ACC112 (cell line): ENCODE results near the gene TSFM.

Experiments used
- H2AFZ ChIP-seq: fragments of 200-600 bp; sonication (generic); one replicate; pipeline ENCODE4 v1.6.0; 2017; ENCODE audit warnings: antibody characterized with exemption, low read length; ENCODE audit not compliant: unreplicated experiment
- H3K27ac ChIP-seq: fragments of 200-600 bp; sonication (generic); 2 replicates; pipeline ENCODE4 v1.5.1; 2014; ENCODE audit warnings: low read depth, mild to moderate bottlenecking, antibody characterized with exemption, low read length, moderate library complexity
- H3K27me3 ChIP-seq: fragments of 200-600 bp; sonication (generic); 2 replicates; pipeline ENCODE4 v1.6.1; 2014; ENCODE audit warnings: mild to moderate bottlenecking, antibody characterized with exemption, low read length, moderate library complexity, mixed read lengths; ENCODE audit not compliant: insufficient read depth
- H3K36me3 ChIP-seq: fragments of 200-600 bp; sonication (generic); 2 replicates; pipeline ENCODE4 v1.6.1; 2016; ENCODE audit warnings: mild to moderate bottlenecking, antibody characterized with exemption, low read length, moderate library complexity, mixed read lengths; ENCODE audit not compliant: insufficient read depth
- H3K4me1 ChIP-seq: fragments of 200-600 bp; sonication (generic); one replicate; pipeline ENCODE4 v1.6.1; 2016; ENCODE audit warnings: low read length, mixed read lengths; ENCODE audit not compliant: insufficient read depth, unreplicated experiment, control insufficient read depth
- H3K4me3 ChIP-seq: fragments of 200-600 bp; sonication (generic); 2 replicates; pipeline ENCODE4 v1.5.1; 2014; ENCODE audit warnings: mild to moderate bottlenecking, low read depth, low read length
- H3K79me2 ChIP-seq: fragments of 200-600 bp; sonication (generic); one replicate; pipeline ENCODE4 v1.6.0; 2016; ENCODE audit warnings: low read length; ENCODE audit not compliant: control insufficient read depth, unreplicated experiment, insufficient read depth

TSFM gene

DNA sequence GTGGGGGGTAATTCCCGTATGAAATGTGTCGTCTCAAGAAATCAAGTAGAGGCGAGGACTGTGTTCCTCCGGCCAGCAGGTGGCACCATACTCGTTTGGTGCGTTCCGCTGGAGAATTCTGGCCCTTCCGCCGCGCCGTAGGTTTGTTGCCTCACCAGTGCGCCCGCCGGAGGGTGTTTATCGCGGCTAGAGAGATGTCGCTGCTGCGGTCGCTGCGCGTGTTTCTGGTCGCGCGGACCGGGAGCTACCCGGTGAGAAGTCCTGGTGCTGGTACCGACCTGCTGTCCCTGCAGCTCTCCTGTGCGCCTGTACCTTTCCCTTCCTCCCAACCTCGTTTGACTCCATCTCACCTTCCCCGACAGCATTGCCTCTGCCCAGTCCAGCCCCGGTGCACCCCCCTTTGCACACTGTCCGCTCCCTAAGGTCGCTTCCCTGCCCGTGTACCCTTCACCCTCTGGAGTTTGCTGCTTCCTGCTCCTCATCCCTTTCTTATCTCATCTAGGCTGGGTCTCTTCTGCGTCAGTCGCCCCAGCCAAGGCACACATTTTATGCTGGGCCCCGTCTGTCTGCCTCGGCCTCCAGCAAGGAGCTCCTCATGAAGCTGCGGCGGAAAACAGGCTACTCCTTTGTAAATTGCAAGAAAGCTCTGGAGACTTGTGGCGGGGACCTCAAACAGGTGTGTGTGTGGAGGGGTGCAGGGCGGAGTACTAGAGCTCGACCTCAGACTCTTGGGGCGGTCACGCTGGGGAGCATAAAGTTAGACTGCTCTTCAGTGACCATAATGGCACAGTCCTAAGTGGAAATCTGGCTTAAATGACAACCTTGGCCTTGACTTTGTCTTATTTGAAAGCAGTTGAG is at the start of gene TSFM:
Gene TSFM (plus strand): TSS at position 180 of the 858 bp plus-strand sequence. CDS start 15 bp downstream, at position 195.
- H3K4me3 ChIP-seq, result peak within 1 kb of the TSS; percentile 89
- H3K36me3 ChIP-seq, result peaks cover 20% of the 10 kb centered on the region
- H3K27ac ChIP-seq, result no peak within 1 kb of the TSS
- peak within 1 kb of the TSS; percentile 49 for H2AFZ ChIP-seq
- H3K79me2 ChIP-seq, result peaks cover 17% of the 10 kb centered on the region
- H3K4me1 ChIP-seq, result peaks cover 10% of the 10 kb centered on the region
- no peaks in the 10 kb centered on the region for H3K27me3 ChIP-seq

DNA sequence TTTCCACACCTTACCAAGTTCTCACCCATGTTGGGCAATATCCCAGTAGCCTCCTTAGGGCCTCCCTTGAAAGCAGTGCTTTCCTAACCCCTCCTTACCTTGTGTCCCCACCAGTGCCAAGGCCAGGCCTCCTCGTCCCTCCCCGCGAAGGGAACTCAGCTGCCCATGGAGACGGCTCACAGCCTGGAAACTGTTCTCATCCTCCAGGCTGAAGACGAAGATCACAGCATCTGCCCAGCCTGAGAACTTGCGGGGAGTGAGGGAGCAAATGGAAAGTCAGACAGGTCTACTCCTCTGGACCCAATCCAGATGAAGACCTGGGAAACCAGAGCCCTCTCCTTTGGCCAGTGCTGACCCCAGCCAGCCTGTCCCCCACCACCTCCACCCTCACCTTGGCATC is 48.7 kb upstream of the TSFM start:
- no peaks in the 10 kb centered on the region for H3K36me3 ChIP-seq
- no peaks in the 10 kb centered on the region for H3K79me2 ChIP-seq
- H3K4me1 ChIP-seq, result peaks cover 14% of the 10 kb centered on the region
- peaks cover 50% of the 10 kb centered on the region for H3K27me3 ChIP-seq
- H2AFZ ChIP-seq, result no peak overlapping the region
- no peak overlapping the region for H3K27ac ChIP-seq
- no peak overlapping the region for H3K4me3 ChIP-seq

DNA sequence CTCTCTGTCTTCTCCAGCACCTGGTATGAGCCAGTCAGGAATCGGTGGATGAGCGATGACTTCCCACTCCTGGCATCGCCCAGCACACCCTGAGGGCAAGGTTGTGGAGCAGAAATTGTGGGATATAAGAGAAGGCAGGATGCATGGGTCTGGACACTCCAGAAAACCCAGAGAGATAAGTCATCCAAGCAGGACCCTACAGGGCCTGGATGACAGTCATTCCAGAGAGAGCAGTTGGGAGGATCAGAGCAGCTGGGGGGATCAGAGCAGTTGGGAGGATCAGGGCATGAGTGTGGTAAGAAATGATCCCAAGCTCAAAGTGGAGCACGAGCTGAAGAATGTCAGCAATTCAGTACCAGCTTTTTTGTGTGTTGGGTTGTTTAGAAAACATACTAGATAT is 48.0 kb upstream of the TSFM start:
- H3K36me3 ChIP-seq, result no peaks in the 10 kb centered on the region
- H3K79me2 ChIP-seq, result no peaks in the 10 kb centered on the region
- peaks cover 57% of the 10 kb centered on the region for H3K27me3 ChIP-seq

DNA sequence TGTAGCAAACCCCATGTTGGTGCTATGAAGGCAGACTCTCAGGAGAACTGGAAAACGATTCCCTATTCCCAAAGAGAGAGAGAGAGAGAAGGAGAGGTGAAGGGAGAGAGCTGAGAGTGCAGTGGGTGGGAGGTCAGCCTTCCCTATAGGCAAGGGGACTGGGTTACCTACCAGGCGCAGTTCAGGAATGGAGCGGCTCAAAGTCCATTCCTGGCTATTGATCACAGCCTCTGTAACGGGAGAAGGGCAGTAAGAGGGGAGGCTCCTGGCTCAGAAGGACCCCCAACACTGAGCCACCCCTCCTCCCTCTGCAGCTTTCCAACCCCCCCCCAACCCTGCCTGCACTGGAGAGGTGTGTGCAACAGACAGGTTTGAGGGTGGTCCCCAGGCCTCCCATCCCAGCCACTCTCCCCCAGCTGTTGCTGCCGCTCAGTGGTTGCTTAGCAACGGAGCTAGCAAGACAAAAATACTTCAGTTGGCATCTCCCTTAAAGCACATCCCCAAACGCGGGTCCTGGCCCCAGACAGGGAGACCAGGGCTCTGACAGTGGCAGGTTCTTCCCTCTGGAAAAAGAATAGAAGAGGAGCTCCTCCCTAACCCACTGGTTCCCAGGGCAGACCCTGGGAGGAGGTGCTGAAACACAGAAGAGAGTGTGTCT is 47.3 kb upstream of the TSFM start:
- H3K27me3 ChIP-seq, result peaks cover 64% of the 10 kb centered on the region
- no peak overlapping the region for H3K27ac ChIP-seq
- H3K4me3 ChIP-seq, result peak overlapping the region; percentile 57; the same call in 1 of the 2 replicates
- no peak overlapping the region for H2AFZ ChIP-seq
- peaks cover 14% of the 10 kb centered on the region for H3K4me1 ChIP-seq
- no peaks in the 10 kb centered on the region for H3K36me3 ChIP-seq
- H3K79me2 ChIP-seq, result no peaks in the 10 kb centered on the region

More for the DNA sequence above, 48.0 kb upstream of the TSFM start:
- Histone ChIP-seq H3K27ac (no peak overlapping the region), H2AFZ (no peak overlapping the region), H3K4me1 (peaks cover 14% of the 10 kb centered on the region), H3K4me3 (no peak overlapping the region)

DNA sequence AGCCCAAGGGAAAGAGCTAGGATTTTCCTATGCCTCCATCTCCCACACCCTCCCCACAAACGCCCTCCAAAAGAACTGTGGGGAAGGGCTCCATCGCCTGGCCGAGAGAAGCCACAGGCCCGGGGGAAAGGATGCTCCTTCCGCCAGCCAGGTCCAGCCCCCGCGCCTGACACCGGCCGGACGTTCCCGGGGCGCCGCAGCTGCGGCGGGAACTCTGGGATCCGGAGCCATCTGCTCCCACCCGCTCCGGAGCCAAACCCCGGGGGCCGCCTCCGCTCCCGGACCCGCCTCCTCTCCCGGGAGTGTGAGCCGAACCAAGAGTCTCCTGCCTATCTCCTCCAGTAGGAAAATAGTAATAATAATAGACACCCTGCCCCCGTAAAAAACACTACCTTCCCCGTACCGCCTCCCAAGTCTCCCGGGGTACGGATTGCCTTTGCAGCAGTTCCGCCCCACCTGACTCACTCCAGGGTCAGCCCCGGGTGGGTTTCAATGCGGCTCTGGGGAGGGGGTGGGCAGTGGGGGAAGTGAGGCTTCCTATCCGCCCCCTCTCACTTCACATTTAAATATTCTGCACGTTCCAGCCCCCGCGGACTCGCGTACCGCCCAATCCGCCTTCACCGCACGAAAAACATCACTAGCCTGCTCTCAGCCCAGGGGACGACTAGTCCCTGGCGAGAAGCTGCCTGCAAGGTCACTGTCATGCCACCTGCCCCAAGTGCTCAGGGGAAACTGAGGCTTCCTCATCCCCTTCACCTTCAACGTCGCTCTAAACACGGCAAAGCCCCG is 46.4 kb upstream of the TSFM start:
- H3K27me3 ChIP-seq, result peaks cover 72% of the 10 kb centered on the region
- H3K79me2 ChIP-seq, result no peaks in the 10 kb centered on the region
- H3K4me3 ChIP-seq, result peak overlapping the region; percentile 57
- peak overlapping the region; percentile 8 for H2AFZ ChIP-seq
- peaks cover 14% of the 10 kb centered on the region for H3K4me1 ChIP-seq
- H3K36me3 ChIP-seq, result no peaks in the 10 kb centered on the region
- no peak overlapping the region for H3K27ac ChIP-seq

DNA sequence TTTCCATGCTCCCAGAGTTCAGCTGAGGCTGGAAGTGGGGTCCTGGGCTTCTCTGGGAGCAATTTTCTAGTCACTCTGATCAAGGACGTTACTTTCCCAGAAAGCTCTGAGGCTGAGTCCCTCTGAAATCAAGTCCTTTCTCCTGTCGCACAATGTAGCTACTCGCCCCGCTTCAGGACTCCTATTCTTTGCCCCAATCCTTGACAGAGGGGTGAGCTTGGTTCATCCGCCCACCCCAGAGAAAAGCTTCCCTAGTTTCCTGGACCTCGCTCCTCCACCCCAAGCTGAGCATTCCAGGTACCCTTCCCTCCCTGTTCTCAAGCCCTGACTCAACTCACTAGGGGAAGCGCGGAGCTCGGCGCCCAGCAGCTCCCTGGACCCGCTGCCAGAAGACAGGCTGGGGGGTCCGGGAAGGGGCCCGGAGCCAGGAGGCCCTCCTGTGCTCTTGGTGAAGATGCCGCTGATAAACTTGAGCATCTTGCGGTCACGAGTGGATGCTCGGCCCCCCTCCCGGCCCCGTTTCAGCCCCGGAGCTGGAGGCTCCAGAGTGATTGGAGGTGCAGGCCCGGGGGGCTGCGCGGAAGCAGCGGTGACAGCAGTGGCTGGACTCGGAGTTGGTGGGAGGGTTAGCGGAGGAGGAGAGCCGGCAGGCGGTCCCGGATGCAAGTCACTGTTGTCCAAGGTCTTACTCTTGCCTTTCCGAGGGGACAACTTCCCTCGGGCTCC is 45.7 kb upstream of the TSFM start:
- H3K79me2 ChIP-seq, result no peaks in the 10 kb centered on the region
- H2AFZ ChIP-seq, result no peak overlapping the region
- peak overlapping the region; percentile 68 for H3K4me3 ChIP-seq
- peaks cover 74% of the 10 kb centered on the region for H3K27me3 ChIP-seq
- H3K4me1 ChIP-seq, result peaks cover 14% of the 10 kb centered on the region
- no peak overlapping the region for H3K27ac ChIP-seq
- no peaks in the 10 kb centered on the region for H3K36me3 ChIP-seq

DNA sequence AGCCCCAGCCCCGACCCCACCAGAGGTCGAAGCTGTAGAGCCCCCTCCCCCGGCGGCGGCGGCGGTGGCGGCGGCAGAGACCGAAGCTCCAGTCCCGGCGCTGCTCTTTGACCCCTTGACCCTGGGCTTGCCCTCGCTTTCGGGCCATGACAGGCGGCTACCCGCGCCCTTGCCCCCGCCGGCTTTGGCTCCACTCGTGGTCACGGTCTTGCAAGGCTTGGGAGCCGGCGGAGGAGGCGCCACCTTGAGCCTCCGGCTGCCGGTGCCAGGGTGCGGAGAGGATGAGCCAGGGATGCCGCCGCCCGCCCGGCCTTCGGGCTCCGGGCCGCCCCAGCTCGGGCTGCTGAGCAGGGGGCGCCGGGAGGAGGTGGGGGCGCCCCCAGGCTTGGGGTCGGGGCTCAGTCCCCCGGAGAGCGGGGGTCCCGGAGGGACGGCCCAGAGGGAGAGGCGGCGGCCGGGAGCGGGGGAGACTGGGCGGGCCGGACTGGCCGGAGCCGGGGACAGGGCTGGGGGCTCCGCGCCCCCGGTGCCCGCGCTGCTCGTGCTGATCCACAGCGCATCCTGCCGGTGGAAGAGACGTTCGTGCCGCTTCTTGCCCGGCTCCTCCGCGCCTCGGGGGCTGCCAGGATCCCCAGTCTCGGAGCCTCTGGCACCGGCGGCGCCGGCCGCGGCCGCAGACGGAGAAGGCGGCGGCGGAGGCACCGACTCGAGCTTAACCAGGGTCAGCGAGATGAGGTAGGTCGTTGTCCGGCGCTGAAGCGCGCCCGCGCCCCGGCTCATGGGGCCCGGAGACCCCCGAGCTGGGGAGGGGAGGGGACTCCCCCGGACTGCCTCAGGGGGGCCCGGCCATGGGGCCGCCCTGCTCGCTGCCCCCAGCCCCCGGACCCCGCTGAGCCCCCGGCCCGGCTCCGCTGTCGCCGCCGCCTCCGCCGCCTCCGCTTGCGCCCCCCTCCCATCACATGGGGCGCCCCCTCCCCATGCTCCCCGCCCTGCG is 44.8 kb upstream of the TSFM start:
- no peaks in the 10 kb centered on the region for H3K36me3 ChIP-seq
- peaks cover 14% of the 10 kb centered on the region for H3K4me1 ChIP-seq
- no peak overlapping the region for H3K27ac ChIP-seq
- no peaks in the 10 kb centered on the region for H3K79me2 ChIP-seq
- peaks cover 74% of the 10 kb centered on the region for H3K27me3 ChIP-seq
- peak overlapping the region; percentile 68 for H3K4me3 ChIP-seq
- peak overlapping the region; percentile 67 for H2AFZ ChIP-seq

DNA sequence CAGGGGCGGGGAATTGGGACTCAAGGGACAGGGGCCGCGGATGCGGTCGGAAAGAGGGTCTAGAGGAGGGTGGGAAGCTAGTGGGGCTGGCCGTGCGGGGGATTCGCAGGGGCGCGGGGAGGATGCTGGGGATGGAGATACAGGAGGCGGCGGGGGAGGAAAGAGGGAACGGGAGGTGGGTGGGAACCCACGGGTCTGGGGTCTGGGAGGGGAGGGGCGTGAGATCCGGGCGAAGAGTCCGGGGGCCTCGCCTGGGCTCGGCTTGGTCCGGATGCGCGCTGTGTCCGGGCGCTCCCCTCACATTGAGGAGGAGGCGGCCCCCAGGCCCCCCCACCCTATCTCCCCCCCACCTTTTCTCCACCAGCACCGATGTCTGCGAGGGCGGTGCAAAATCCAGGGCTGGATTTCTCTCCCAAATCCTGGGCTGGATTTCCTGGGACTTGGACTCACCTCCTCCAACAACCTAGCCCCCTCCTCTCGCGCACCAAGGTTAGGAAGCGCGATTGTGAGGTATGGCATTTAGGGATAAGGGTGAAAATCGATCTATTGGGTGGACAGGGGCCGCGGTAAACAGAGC is 43.8 kb upstream of the TSFM start, which contains the start of gene AGAP2:
Gene AGAP2 (minus strand): TSS at position 82 of the 577 bp plus-strand sequence. CDS start 496 bp downstream, outside the sequence.
- Histone ChIP-seq H3K4me3 (peak within 1 kb of the TSS; percentile 68), H3K36me3 (no peaks in the 10 kb centered on the region), H3K79me2 (no peaks in the 10 kb centered on the region), H3K27ac (no peak within 1 kb of the TSS), H2AFZ (peak within 1 kb of the TSS; percentile 67), H3K4me1 (peaks cover 14% of the 10 kb centered on the region), H3K27me3 (peaks cover 74% of the 10 kb centered on the region)

DNA sequence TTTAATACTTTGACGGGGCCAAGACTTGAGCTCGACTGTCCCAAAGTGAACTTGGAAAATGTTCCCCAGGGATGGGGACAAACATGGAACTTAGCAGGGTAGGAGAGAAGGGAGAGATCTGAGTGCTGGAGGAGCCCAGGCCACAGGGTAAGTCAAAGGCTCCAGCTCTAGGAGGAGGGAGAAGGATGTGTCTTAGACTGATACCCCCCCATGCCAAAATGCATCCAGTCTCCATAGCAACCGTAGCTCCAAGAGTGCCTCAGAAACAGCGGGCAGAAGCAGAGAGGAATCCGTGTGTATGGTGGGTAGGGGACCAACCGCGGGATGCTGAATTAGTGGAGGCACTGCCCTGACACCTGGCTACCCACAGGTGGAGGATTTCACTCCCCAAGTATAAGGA is 43.2 kb upstream of the TSFM start:
- H3K4me3 ChIP-seq, result no peak overlapping the region
- no peak overlapping the region for H3K27ac ChIP-seq
- H2AFZ ChIP-seq, result no peak overlapping the region
- no peaks in the 10 kb centered on the region for H3K79me2 ChIP-seq
- H3K4me1 ChIP-seq, result peaks cover 14% of the 10 kb centered on the region
- H3K36me3 ChIP-seq, result no peaks in the 10 kb centered on the region
- H3K27me3 ChIP-seq, result peaks cover 67% of the 10 kb centered on the region
